Kidney (tissue), 14 donors: ENCODE results near the gene ITLN1. TPM values are rescaled to one million over a fixed set of nuclear protein-coding genes. Genes with fewer than 3 reads are reported as not detected.
"Not testable (repeated sequence)": the region's sequence is repeated elsewhere in the genome, so short reads cannot be mapped to it uniquely, and the experiment has no call there.

ENCODE experiments used
- DNase-seq, 5 donors: peaks; one replicate each; pipeline ENCODE4 v3.0.0-alpha.2; 2013 to 2020
- FAIRE-seq: peaks from 2 replicates; lab custom pipeline; 2012; peaks lifted over from hg19 to GRCh38; lab: Jason Lieb, UNC
- H3K27ac ChIP-seq, 2 donors: one replicate each; pipeline ENCODE4 v1.7.0; 2013; ENCODE audit warnings: low read depth in 2 of 2, low read length in 2 of 2, inconsistent platforms in 1 of 2
- H3K27me3 ChIP-seq: one replicate; pipeline ENCODE4 v1.7.1; 2013; ENCODE audit warnings: low read length, inconsistent platforms; ENCODE audit not compliant: control insufficient read depth, insufficient read depth
- H3K36me3 ChIP-seq, 3 donors: one replicate each; pipeline versions ENCODE4 v1.7.0 to v1.7.1; 2013; ENCODE audit warnings: low read length in 3 of 3, control low read depth in 1 of 3, inconsistent platforms in 1 of 3; ENCODE audit not compliant: insufficient read depth in 3 of 3, control insufficient read depth in 2 of 3
- H3K4me1 ChIP-seq, 3 donors: one replicate each; pipeline versions ENCODE4 v1.7.0 to v1.7.1; 2013; ENCODE audit warnings: low read length in 3 of 3, inconsistent platforms in 1 of 3, low read depth in 1 of 3; ENCODE audit not compliant: control insufficient read depth in 2 of 3, insufficient read depth in 2 of 3
- H3K4me3 ChIP-seq, 3 donors: one replicate each; pipeline versions ENCODE4 v1.7.0 to v1.8.1; 2013; ENCODE audit warnings: low read length in 3 of 3, control low read depth in 1 of 3, inconsistent platforms in 1 of 3
- H3K9ac ChIP-seq, 3 donors: one replicate each; pipeline versions ENCODE4 v1.7.0 to v1.7.1; 2013; ENCODE audit warnings: low read length in 3 of 3, control low read depth in 1 of 3, inconsistent platforms in 1 of 3
- H3K9me3 ChIP-seq, 3 donors: one replicate each; pipeline versions ENCODE4 v1.7.0 to v1.7.1; 2013; ENCODE audit warnings: low read length in 3 of 3, control low read depth in 1 of 3, inconsistent platforms in 1 of 3; ENCODE audit not compliant: control insufficient read depth in 2 of 3, insufficient read depth in 1 of 3
- CTCF ChIP-seq: IDR thresholded peaks from 3 replicates; pipeline ENCODE4 v1.5.1; 2012; ENCODE audit warnings: mild to moderate bottlenecking, moderate library complexity, borderline replicate concordance; ENCODE audit not compliant: insufficient read depth; ENCODE audit errors: extremely low read depth
- intact Hi-C: fragments of 100-400 bp; cut with DNase I; formaldehyde crosslinking; loops from one replicate; pipeline ENCODE4 v1.11.1; 2022
- polyA plus RNA-seq: library from polyadenylated mRNA; stranded (reverse); fragments of 350-450 nt; fragmentation: Illumina TruSeq; extraction: RNeasy Lipid Tissue Mini Kit (QIAGEN cat#74804); gene quantifications from one replicate; pipeline ENCODE4 v1.2.3, GENCODE V29; 2014; ENCODE audit warnings: low read depth, low replicate concordance; ENCODE audit not compliant: insufficient read depth
- total RNA-seq: library from RNA; stranded (reverse); fragmentation: NEBNext Ultra II Directional; extraction: Animal tissue kit (Norgen Biotek cat#: 25700); gene quantifications from one replicate; pipeline ENCODE4 v1.2.1, GENCODE V29; 2021
- donor health status: control.
- donor health status: control.
- donor health status: control.
- donor health status: control.
- donor health status: control.
- donor health status: DM: yes; HTN: yes; CAD: no.
- donor health status: Normal renal cell carcinoma (clear cell type).

ITLN1 gene
- total and polyA plus RNA-seq, 2 donors from 2014 or later = 15.4 TPM; not detected in 1

- DNase-seq (no peak), FAIRE-seq (no peak)
- no peaks in the 10 kb centered on the region for H3K9me3 ChIP-seq
- H3K27me3 ChIP-seq = no peaks in the 10 kb centered on the region
- H3K4me3 ChIP-seq = no peak overlapping the region
- intact Hi-C loops = no loop called here
- no peaks in the 10 kb centered on the region for H3K36me3 ChIP-seq
- no peak overlapping the region for H3K27ac ChIP-seq
- H3K4me1 ChIP-seq = no peaks in the 10 kb centered on the region
- no peak overlapping the region for H3K9ac ChIP-seq
- TF ChIP-seq CTCF = no peak
Observed at GRCh38 chr1:160879056-160879455, 5.9 kb downstream of the ITLN1 start.

GRCh38 chr1:160877221-160877620 is 7.8 kb downstream of the ITLN1 start:
- intact Hi-C loops = no loop called here
- Histone ChIP-seq H3K27me3 (no peaks in the 10 kb centered on the region), H3K9ac (no peak overlapping the region), H3K36me3 (no peaks in the 10 kb centered on the region), H3K9me3 (no peaks in the 10 kb centered on the region), H3K4me3 (no peak overlapping the region), H3K4me1 (no peaks in the 10 kb centered on the region), H3K27ac (no peak overlapping the region)
- FAIRE-seq (no peak), DNase-seq (no peak)
- TF ChIP-seq CTCF = no peak

- DNase-seq (no peak), FAIRE-seq (no peak)
- Histone ChIP-seq H3K27me3 (no peaks in the 10 kb centered on the region), H3K9ac (no peak overlapping the region), H3K4me3 (no peak overlapping the region), H3K9me3 (no peaks in the 10 kb centered on the region), H3K4me1 (no peaks in the 10 kb centered on the region), H3K36me3 (no peaks in the 10 kb centered on the region), H3K27ac (no peak overlapping the region)
- intact Hi-C loops = no loop called here
- no peak for TF ChIP-seq CTCF
Observed at GRCh38 chr1:160876311-160876710, 8.7 kb downstream of the ITLN1 start.

- H3K36me3 ChIP-seq, intact Hi-C loops, H3K4me3 ChIP-seq, FAIRE-seq, H3K4me1 ChIP-seq, DNase-seq, H3K27ac ChIP-seq, H3K27me3 ChIP-seq, H3K9me3 ChIP-seq, H3K9ac ChIP-seq: not testable (repeated sequence)
Observed at GRCh38 chr1:160875591-160875990, 9.4 kb downstream of the ITLN1 start.
